ENCODE measurements around the gene ZNF746.

The ZNF746 gene

DNA sequence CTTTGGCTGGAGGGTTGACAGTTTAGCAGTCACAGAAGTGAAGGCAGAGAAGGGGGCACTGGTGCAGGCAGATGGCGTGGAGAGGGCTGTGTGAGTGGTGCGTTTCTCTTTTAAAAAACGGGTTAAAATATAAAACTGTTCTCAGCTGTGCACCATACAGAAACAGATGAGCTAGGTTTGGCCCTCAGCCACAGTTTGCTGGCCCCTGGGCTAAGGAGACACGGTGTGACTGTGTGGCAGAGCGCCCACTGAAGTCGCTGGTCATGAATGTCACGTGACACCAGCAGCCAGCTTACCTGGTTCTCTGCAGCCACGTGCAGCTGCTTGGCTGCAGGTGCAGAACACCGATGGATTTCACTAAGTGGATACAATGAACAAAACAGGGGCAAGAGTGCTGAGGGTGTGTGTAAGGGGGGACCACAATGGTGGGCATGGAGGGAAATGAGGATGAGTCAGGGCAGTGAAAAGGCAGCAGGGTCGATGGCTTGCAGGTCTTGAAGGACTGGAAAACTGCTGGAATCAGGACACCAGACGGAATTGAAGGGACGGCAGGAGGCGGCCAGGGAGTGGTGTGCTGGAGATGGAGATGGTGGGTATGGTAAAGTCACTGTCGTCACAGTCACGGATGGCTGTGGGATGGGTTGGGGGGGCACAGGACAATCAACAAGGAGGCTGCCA, 7.4 kb downstream of the ZNF746 start:
- TF ChIP-seq RAD21 (IDR thresholded peaks at IDR 0.05; ENCODE audit: low read depth) (no peak), EGR1 (IDR thresholded peaks at IDR 0.05) (no peak), TCF12 (IDR thresholded peaks at IDR 0.05; ENCODE audit: low read depth) (no peak), CEBPB (IDR thresholded peaks at IDR 0.05) (no peak), FOXM1 (IDR thresholded peaks at IDR 0.05; ENCODE audit: borderline replicate concordance, low read depth) (no peak), TAF1 (IDR thresholded peaks at IDR 0.05; ENCODE audit: low read depth) (no peak), TEAD4 (IDR thresholded peaks at IDR 0.05) (no peak), YY1 (IDR thresholded peaks at IDR 0.05; ENCODE audit: low read depth) (no peak), CREB1 (IDR thresholded peaks at IDR 0.05; ENCODE audit: low read depth) (no peak), ZBTB7A (IDR thresholded peaks at IDR 0.05; ENCODE audit: low read depth) (no peak)
- TF ChIP-seq, protein P1, sequence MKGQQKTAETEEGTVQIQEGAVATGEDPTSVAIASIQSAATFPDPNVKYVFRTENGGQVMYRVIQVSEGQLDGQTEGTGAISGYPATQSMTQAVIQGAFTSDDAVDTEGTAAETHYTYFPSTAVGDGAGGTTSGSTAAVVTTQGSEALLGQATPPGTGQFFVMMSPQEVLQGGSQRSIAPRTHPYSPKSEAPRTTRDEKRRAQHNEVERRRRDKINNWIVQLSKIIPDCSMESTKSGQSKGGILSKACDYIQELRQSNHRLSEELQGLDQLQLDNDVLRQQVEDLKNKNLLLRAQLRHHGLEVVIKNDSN (IDR thresholded peaks at IDR 0.05): no peak
- TF ChIP-seq, protein P2, sequence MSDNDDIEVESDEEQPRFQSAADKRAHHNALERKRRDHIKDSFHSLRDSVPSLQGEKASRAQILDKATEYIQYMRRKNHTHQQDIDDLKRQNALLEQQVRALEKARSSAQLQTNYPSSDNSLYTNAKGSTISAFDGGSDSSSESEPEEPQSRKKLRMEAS (IDR thresholded peaks at IDR 0.05): no peak
- TF ChIP-seq, protein P3, sequence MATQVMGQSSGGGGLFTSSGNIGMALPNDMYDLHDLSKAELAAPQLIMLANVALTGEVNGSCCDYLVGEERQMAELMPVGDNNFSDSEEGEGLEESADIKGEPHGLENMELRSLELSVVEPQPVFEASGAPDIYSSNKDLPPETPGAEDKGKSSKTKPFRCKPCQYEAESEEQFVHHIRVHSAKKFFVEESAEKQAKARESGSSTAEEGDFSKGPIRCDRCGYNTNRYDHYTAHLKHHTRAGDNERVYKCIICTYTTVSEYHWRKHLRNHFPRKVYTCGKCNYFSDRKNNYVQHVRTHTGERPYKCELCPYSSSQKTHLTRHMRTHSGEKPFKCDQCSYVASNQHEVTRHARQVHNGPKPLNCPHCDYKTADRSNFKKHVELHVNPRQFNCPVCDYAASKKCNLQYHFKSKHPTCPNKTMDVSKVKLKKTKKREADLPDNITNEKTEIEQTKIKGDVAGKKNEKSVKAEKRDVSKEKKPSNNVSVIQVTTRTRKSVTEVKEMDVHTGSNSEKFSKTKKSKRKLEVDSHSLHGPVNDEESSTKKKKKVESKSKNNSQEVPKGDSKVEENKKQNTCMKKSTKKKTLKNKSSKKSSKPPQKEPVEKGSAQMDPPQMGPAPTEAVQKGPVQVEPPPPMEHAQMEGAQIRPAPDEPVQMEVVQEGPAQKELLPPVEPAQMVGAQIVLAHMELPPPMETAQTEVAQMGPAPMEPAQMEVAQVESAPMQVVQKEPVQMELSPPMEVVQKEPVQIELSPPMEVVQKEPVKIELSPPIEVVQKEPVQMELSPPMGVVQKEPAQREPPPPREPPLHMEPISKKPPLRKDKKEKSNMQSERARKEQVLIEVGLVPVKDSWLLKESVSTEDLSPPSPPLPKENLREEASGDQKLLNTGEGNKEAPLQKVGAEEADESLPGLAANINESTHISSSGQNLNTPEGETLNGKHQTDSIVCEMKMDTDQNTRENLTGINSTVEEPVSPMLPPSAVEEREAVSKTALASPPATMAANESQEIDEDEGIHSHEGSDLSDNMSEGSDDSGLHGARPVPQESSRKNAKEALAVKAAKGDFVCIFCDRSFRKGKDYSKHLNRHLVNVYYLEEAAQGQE (IDR thresholded peaks at IDR 0.05; ENCODE audit: low read depth): no peak

DNA sequence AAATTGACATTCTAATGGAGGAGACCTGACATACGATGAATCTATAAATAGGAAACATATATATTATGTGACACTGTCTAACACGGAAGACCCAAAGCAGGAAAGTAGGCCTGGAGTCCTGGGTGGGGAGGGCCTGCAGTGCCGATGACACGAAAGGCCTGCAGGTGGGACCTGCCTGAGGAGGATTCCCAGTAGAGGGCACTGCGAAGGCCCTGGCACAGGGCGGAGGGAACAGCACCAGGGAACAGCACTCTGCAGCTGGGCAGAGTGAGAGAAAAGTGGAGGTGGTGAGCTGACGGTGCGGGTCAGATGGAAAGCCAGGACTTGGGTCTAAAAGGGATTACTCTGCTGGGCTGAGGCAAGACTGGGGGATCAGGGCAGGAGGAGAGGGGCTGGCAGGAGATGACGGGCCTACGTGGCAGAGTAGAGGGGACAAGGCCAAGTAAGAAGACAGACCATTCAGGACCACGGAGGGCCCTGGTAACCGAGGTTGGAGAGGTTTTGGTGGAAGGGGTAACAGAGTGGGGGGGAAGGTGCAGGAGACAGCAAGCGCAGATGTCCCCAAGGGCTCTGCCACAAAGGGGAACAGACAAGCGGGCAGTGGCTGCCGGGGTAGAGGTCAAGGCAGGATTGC, 8.1 kb downstream of the ZNF746 start:
- TF ChIP-seq ZBTB7A (IDR thresholded peaks at IDR 0.05; ENCODE audit: low read depth) (no peak), RAD21 (IDR thresholded peaks at IDR 0.05; ENCODE audit: low read depth) (peak; percentile 13; the same call in 1 of the 2 replicates)
- TF ChIP-seq, protein P2 (IDR thresholded peaks at IDR 0.05): no peak

DNA sequence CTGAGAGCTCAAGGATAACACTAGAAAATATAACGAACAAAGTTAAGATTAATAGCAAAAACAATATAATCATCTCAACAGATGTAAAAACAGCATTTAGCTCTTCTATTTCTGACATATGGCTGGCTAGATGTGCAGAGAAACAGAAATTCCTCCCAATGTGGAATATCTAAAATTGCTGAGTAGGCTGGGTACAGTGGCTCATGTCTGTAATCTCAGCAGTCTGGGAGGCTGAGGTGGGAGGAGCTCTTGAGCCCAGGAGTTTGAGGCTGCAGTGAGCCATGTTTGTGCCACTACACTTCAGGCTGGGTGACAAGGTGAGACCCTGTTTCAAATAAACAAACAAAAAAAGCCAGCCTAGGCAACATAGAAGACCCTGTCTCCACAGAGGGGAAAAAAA, 18.0 kb downstream of the ZNF746 start:
- TF ChIP-seq CREB1 (IDR thresholded peaks at IDR 0.05; ENCODE audit: low read depth) (no peak), ZBTB7A (IDR thresholded peaks at IDR 0.05; ENCODE audit: low read depth) (no peak), EP300 (IDR thresholded peaks at IDR 0.05; ENCODE audit: borderline replicate concordance) (no peak), TAF1 (IDR thresholded peaks at IDR 0.05; ENCODE audit: low read depth) (no peak), FOXM1 (IDR thresholded peaks at IDR 0.05; ENCODE audit: borderline replicate concordance, low read depth) (no peak), YY1 (IDR thresholded peaks at IDR 0.05; ENCODE audit: low read depth) (no peak), NFIC (IDR thresholded peaks at IDR 0.05) (no peak), TCF12 (IDR thresholded peaks at IDR 0.05; ENCODE audit: low read depth) (no peak), RAD21 (IDR thresholded peaks at IDR 0.05; ENCODE audit: low read depth) (no peak), CEBPB (IDR thresholded peaks at IDR 0.05) (no peak)
- TF ChIP-seq, protein P3 (IDR thresholded peaks at IDR 0.05; ENCODE audit: low read depth): no peak
- TF ChIP-seq, protein P1 (IDR thresholded peaks at IDR 0.05): no peak
- TF ChIP-seq, protein P2 (IDR thresholded peaks at IDR 0.05): no peak

DNA sequence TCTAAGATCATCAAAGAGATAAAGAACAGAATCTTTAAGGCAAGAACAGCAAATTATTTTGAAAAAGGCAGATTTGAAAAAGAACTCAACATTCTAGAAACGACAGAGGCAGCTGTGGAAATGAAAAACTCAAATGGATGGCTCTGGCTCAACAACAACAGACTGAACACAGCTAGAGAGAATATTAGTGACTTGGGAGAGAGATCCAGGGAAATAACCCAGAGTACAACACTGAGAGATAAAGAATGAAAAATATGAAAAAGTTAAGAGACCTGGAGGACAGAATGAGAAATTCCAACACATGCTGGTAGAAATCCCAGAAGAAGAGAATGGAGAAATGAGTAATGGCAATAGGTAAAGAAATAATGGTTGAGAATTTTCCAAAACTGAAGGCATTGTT, 18.9 kb downstream of the ZNF746 start:
- TF ChIP-seq, protein P1 (IDR thresholded peaks at IDR 0.05): no peak
- TF ChIP-seq CEBPB (IDR thresholded peaks at IDR 0.05) (no peak), NFIC (IDR thresholded peaks at IDR 0.05) (no peak), TCF12 (IDR thresholded peaks at IDR 0.05; ENCODE audit: low read depth) (no peak), RAD21 (IDR thresholded peaks at IDR 0.05; ENCODE audit: low read depth) (no peak), TEAD4 (IDR thresholded peaks at IDR 0.05) (no peak)
- TF ChIP-seq, protein P2 (IDR thresholded peaks at IDR 0.05): no peak
